Heart right ventricle (tissue), 16 donors: ENCODE results near the gene CCM2. TPM values are rescaled to one million over a fixed set of nuclear protein-coding genes. Genes with fewer than 3 reads are reported as not detected.

Experiments used
- ATAC-seq, 8 donors: fragments of 200-7000 bp; cut with Tn5 transposase; one replicate each; pipeline ENCODE4 v1.9.1; 2020; ENCODE audit warnings: mild to moderate bottlenecking in 8 of 8, moderate library complexity in 8 of 8, moderate number of reproducible peaks in 1 of 8
- DNase-seq, 2 donors: peaks; one replicate each; pipeline ENCODE4 v3.0.0-alpha.2; 2020
- H3K27ac ChIP-seq, 10 donors: fragments of 200-600 bp; sonication (generic) in 2 of 10; one replicate each; pipeline versions ENCODE4 v1.5.0 to v1.8.0; 2020 to 2022; ENCODE audit warnings: mild to moderate bottlenecking in 3 of 10
- H3K27me3 ChIP-seq, 7 donors: fragments of 200-600 bp; one replicate each; pipeline ENCODE4 v1.8.0; 2021 to 2022; ENCODE audit warnings: mild to moderate bottlenecking in 2 of 7
- H3K36me3 ChIP-seq, 9 donors: fragments of 200-600 bp; sonication (generic) in 1 of 9; one replicate each; pipeline versions ENCODE4 v1.5.0 to v1.8.0; 2020 to 2022; ENCODE audit warnings: mild to moderate bottlenecking in 2 of 9
- H3K4me1 ChIP-seq, 9 donors: fragments of 200-600 bp; sonication (generic) in 1 of 9; one replicate each; pipeline versions ENCODE4 v1.5.0 to v1.8.0; 2020 to 2022; ENCODE audit warnings: mild to moderate bottlenecking in 4 of 9
- H3K4me3 ChIP-seq, 10 donors: fragments of 200-600 bp; sonication (generic) in 2 of 10; one replicate each; pipeline versions ENCODE4 v1.5.0 to v1.8.0; 2020 to 2022; ENCODE audit warnings: mild to moderate bottlenecking in 7 of 10, moderate library complexity in 2 of 10
- H3K9me3 ChIP-seq, 11 donors: fragments of 200-600 bp in 10 of 11; sonication (generic) in 2 of 11; one replicate each; pipeline versions ENCODE4 v1.5.0 to v1.8.0; 2013 to 2022; ENCODE audit warnings: mild to moderate bottlenecking in 2 of 11, control low read depth in 1 of 11, moderate library complexity in 1 of 11
- CTCF ChIP-seq, 9 donors: fragments of 200-600 bp; sonication (generic) in 2 of 9; IDR thresholded peaks; one replicate each; pipeline versions ENCODE4 v1.5.0 to v1.8.0; 2021 to 2022; ENCODE audit warnings: antibody characterized with exemption in 9 of 9, mild to moderate bottlenecking in 5 of 9, moderate library complexity in 1 of 9
- WGBS, 2 donors: extraction: QIAGEN DNeasy Blood & Tissue Kit; methylation state at CpG; one replicate each; pipeline ENCODE4 v1.1.7; 2013; ENCODE audit warnings: inconsistent platforms in 1 of 2; 5-methylcytosine and 5-hydroxymethylcytosine counted together
- intact Hi-C, 10 donors: fragments of 100-400 bp; cut with DNase I; formaldehyde crosslinking; loops; one replicate each; pipeline versions ENCODE4 v1.11.1 to v1.14.2; 2022
- polyA plus RNA-seq, 2 donors: library from polyadenylated mRNA; stranded (reverse); fragments of 200-250 nt; gene quantifications; one replicate each; pipeline ENCODE4 v1.2.3, GENCODE V29; 2013
- total RNA-seq, 10 donors: library from RNA; stranded (reverse); fragmentation: NEBNext Ultra II Directional in 3 of 10; extraction: Animal tissue kit (Norgen Biotek cat#: 25700) in 3 of 10; gene quantifications; one replicate each; pipeline versions ENCODE4 v1.2.1 to v1.2.4, GENCODE V29; 2021 to 2023
- donor health status: Arrhythmogenic right ventricular cardiomyopathy.
- donor health status: ischemic (EF 13 %, LVEDD 7.1; RV severe dilation, severe dysfunction).
- donor health status: healthy with polysubstance abuse.
- donor health status: DM: no; HTN: yes; CAD: no.
- donor health status: DM: no; HTN: no; CAD: no.
- donor health status: ischemic (EF 25% LVEDD 6.9; RV normal size, moderate dysfunction).
- donor health status: ischemic (EF 25% LVEDD 5.7; RV mildly dilated, moderate dysfunction).
- donor health status: healthy.
- donor health status: DM: yes; HTN: yes; CAD: no.
- donor health status: Ischemic cardiomyopathy.
- donor health status: ischemic (EF 35%, LVEDD 5.7; RV mildly dilated, moderate dysfunction).
- donor health status: nonischemic (EF 11% LVEDD 7.7; RV severe dilation, severe dysfunction).
- donor health status: DM: yes; HTN: yes; CAD: no.
- donor health status: PGD.
- donor health status: ischemic (EF 29% LVEDD 5.4; RV normal size, mild dysfunction).
- donor health status: nonischemic (EF 23%, LVEDD 6.1; RV moderate dilation, normal function).

CCM2 gene
- total and polyA plus RNA-seq, 12 donors, result 21.5 to 71.1 (median 25.7) TPM

DNA sequence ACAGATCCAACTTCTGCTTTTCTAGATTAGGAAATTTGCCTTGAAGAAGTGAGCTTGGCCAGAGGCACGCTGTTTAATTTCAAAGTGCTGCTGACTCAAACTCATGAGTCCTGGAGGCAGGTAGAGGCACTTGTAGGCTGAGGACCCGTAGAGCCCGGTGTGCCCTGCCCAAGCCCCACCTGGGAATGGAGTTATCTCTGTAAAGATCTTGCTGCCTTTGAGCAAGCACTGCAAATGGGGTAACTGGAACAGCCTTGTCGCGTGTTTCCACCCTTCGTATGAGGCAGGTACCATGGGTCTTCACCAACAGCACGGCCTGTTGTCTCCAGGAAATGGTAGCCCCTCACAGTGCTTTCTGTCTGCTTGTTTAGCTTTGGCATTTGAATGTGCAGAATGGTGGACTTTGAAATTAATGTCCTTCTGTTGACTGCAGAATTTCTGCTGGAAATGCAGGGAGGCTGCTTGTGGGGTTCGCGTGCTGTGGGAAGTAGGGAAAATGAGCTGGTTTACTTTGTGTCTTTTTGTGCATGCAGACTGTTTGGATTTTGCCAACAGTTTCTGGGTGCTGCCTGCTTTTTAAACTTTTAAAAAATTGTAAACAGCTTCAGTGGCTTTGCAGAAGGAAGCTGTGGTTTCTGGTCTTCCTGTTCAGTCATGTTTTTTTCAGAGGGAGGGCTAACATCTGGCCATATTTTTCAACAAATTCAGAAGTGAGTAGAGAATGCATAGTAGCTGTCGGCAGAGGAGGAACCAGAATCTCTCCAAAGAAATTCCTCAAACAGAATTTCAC is 27.2 kb downstream of the CCM2 start:
- intact Hi-C loops, result no loop called here
- Histone ChIP-seq H3K27ac (peak overlapping the region in 5 of 10 donors; percentile 13 to 87 (median 18)), H3K27me3 (no peaks in the 10 kb centered on the region), H3K36me3 (peaks cover 0 to 37% (median 0%) of the 10 kb centered on the region in 9 donors), H3K9me3 (peaks cover 0 to 11% (median 0%) of the 10 kb centered on the region in 11 donors), H3K4me3 (peak overlapping the region in 6 of 10 donors; percentile 16 to 53 (median 33)), H3K4me1 (peaks cover 0 to 43% (median 0%) of the 10 kb centered on the region in 9 donors)
- ATAC-seq (peak in 7 of 8 donors; percentile 38 to 71 (median 59)), DNase-seq (no peak)
- 91 to 92% methylated on average over 10 of the region's 10 CpGs for WGBS, 2 donors
- TF ChIP-seq CTCF (IDR thresholded peaks at IDR 0.05), result no peak

DNA sequence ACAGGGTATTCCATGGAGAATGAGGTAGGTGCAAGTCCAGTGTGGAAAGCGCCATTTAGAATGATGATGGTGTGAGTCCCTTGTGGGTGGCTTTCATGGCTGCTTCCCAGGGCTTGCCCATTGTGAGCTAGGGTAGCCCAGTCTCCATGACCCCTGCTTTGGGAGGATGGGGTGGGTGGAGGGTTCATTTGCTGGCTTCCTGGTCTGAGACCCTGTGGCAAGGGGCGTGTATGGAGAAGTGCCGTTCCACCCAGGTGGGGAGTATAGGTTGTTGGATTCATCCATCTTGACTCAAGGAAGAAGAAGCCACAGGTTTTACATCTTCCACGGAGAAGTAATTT is 27.7 kb downstream of the CCM2 start:
- Histone ChIP-seq H3K9me3 (peaks cover 0 to 11% (median 0%) of the 10 kb centered on the region in 11 donors), H3K36me3 (peaks cover 0 to 37% (median 0%) of the 10 kb centered on the region in 9 donors), H3K4me1 (peaks cover 0 to 49% (median 0%) of the 10 kb centered on the region in 9 donors), H3K27me3 (no peaks in the 10 kb centered on the region), H3K27ac (peak overlapping the region in 2 of 10 donors; percentile 4 to 87), H3K4me3 (peak overlapping the region in 7 of 10 donors; percentile 13 to 53 (median 33))
- ATAC-seq (peak in 4 of 8 donors; percentile 7 to 31 (median 20)), DNase-seq (no peak)
- 93 to 96% methylated on average over 4 of the region's 4 CpGs for WGBS, 2 donors
- intact Hi-C loops, result no loop called here
- TF ChIP-seq CTCF (IDR thresholded peaks at IDR 0.05), result no peak

DNA sequence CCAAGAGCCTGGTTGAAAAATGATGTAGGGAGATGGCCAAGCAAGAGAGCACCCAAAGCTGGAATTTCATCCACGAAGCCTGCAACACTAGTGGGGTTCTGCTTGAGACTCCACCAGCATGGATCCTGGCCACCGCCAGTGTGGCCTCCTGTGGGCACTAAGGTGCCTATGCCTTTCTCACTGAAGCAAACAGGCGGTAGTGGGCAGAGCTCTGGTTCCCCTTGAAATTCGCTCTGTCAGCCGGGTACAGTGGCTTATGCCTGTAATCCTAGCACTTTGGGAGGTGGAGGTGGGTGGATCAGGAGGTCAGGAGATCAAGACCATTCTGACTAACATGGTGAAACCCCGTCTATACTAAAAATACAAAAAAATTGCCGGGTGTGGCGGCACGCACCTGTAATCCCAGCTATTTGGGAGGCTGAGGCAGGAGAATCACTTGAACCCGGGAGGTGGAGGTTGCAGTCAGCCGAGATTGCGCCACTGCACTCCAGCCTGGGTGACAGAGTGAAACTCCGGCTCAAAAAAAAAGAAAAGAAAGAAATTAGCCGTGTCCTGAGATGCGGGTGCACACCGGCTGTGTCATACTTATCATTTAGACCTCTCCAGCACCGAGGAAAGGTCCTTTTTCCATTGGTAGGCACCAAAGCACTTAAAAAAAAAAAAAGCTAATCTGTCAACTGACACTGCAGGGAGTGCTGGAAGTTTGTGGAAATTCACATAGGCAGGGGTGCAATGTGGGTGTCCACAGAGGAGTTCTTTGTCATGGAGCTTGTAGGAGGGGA is 28.3 kb downstream of the CCM2 start:
- Histone ChIP-seq H3K27ac (peak overlapping the region in 2 of 10 donors; percentile 4 to 87), H3K4me3 (peak overlapping the region in 7 of 10 donors; percentile 13 to 53 (median 33)), H3K27me3 (no peaks in the 10 kb centered on the region), H3K4me1 (peaks cover 0 to 54% (median 4%) of the 10 kb centered on the region in 9 donors), H3K9me3 (peaks cover 0 to 11% (median 0%) of the 10 kb centered on the region in 11 donors), H3K36me3 (peaks cover 0 to 37% (median 0%) of the 10 kb centered on the region in 9 donors)
- DNase-seq (no peak), ATAC-seq (peak in 2 of 8 donors; percentile 24 to 50)
- intact Hi-C loops, result no loop called here
- TF ChIP-seq CTCF (IDR thresholded peaks at IDR 0.05), result no peak
- WGBS, 2 donors, result 83 to 88% methylated on average over 17 of the region's 17 CpGs

DNA sequence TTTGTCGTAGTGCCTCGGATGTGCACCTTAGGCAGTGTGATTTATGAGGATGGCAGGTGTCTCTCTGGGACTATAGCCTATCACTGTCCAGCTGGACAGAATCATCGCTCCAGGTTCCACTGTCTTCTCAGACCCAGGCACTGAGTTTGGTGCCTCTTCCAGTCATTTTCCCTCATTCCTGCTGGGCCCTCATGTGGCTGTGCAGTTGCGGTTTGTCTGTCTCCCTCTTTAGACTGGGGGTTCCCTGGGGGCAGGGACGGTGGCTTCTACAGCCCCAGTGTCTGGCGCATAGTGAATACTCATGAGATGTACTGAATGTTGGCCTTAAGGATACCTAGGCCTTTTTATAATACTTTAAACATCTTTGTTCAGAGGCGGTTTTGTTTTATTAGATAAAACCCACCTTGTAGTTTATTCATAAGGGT is 28.9 kb downstream of the CCM2 start:
- peak overlapping the region in 5 of 10 donors; percentile 16 to 53 (median 33) for H3K4me3 ChIP-seq
- ATAC-seq (no peak), DNase-seq (no peak)
- no peaks in the 10 kb centered on the region for H3K27me3 ChIP-seq
- H3K9me3 ChIP-seq, result peaks cover 0 to 9% (median 0%) of the 10 kb centered on the region in 11 donors
- peaks cover 0 to 37% (median 0%) of the 10 kb centered on the region in 9 donors for H3K36me3 ChIP-seq
- intact Hi-C loops, result no loop called here
- peaks cover 0 to 60% (median 10%) of the 10 kb centered on the region in 9 donors for H3K4me1 ChIP-seq
- 83 to 89% methylated on average over 7 of the region's 7 CpGs for WGBS, 2 donors
- H3K27ac ChIP-seq, result peak overlapping the region in 1 of 10 donors; percentile 87
- no peak for TF ChIP-seq CTCF (IDR thresholded peaks at IDR 0.05)
